Upper lobe of left lung (tissue), 4 donors: Measurements from ENCODE around the gene PAK4.

Source experiments
- CTCF ChIP-seq, 6 experiments: fragments of 450-650 bp in 4 of 6; fragments of 200-600 bp in 2 of 6; sonication (generic) in 2 of 6; IDR thresholded peaks; one replicate each; pipeline ENCODE4 v1.5.1; 2016 to 2019; ENCODE audit warnings: antibody characterized with exemption in 6 of 6
- EP300 ChIP-seq, 4 donors: sonication (generic); formaldehyde crosslinking; IDR thresholded peaks; one replicate each; pipeline ENCODE4 v1.5.1; 2017; ENCODE audit warnings: antibody characterized with exemption in 4 of 4, control low read depth in 2 of 4
- POLR2AphosphoS5 ChIP-seq, 2 donors: sonication (generic); formaldehyde crosslinking; IDR thresholded peaks; one replicate each; pipeline ENCODE4 v1.5.1; 2017; ENCODE audit warnings: antibody characterized with exemption in 2 of 2

GRCh38 chr19:39127812-39128515 is 2.4 kb downstream of the PAK4 start:
- no peak for TF ChIP-seq EP300 (IDR thresholded peaks at IDR 0.05)
- no peak for TF ChIP-seq POLR2AphosphoS5 (IDR thresholded peaks at IDR 0.05)
- TF ChIP-seq CTCF (IDR thresholded peaks at IDR 0.05), result no peak
